HEK293 (cell line): ENCODE data around the gene SERPINA3.

Experiments
- CTCF ChIA-PET: fragments of 350-600 bp; formaldehyde crosslinking; extraction: SDS; loops from one replicate; lab custom pipeline; 2021; ENCODE audit warnings: antibody characterized with exemption; lab: Yijun Ruan, JAX
- POLR2A ChIA-PET: fragments of 300-600 bp; formaldehyde crosslinking; extraction: SDS; loops from one replicate; lab custom pipeline; 2020; ENCODE audit warnings: antibody characterized with exemption, inconsistent platforms; lab: Yijun Ruan, JAX
- H3K27ac ChIP-seq: fragments of 200-500 bp; sonication (Bioruptor generic); 2 replicates; pipeline ENCODE4 v1.5.1; 2014; ENCODE audit warnings: low read depth, low read length, control low read depth, inconsistent platforms; ENCODE audit errors: extremely low read depth
- H3K36me3 ChIP-seq, 2 experiments: fragments of 200-500 bp in 1 of 2; sonication (Bioruptor generic) in 1 of 2; 1 replicate in 1 of 2; 2 replicates in 1 of 2; pipeline ENCODE4 v1.5.1; 2014 to 2017; ENCODE audit warnings: inconsistent platforms in 2 of 2, low read length in 2 of 2; ENCODE audit not compliant: control insufficient read depth in 2 of 2, insufficient read depth in 1 of 2
- H3K4me1 ChIP-seq: fragments of 200-500 bp; sonication (Bioruptor generic); 2 replicates; pipeline ENCODE4 v1.5.1; 2014; ENCODE audit warnings: mild to moderate bottlenecking, low read length, inconsistent platforms; ENCODE audit not compliant: control insufficient read depth, insufficient read depth
- H3K4me3 ChIP-seq: 2 replicates; pipeline ENCODE4 v1.5.1; 2011; ENCODE audit warnings: low read depth, mild to moderate bottlenecking, control low read depth, low read length, moderate library complexity
- H3K9me3 ChIP-seq: fragments of 200-500 bp; sonication (Bioruptor generic); 2 replicates; pipeline ENCODE4 v1.5.1; 2014; ENCODE audit warnings: low read depth, low read length, inconsistent platforms; ENCODE audit not compliant: control insufficient read depth, insufficient read depth
- EGR2 ChIP-seq: fragments of 450-650 bp; formaldehyde crosslinking; IDR thresholded peaks from 2 replicates; pipeline ENCODE4 v1.5.1; 2016; ENCODE audit warnings: low read depth, missing biosample characterization, missing genetic modification characterization
- PRDM1 ChIP-seq: fragments of 450-650 bp; formaldehyde crosslinking; IDR thresholded peaks from 2 replicates; pipeline ENCODE4; 2016; ENCODE audit warnings: missing biosample characterization, missing genetic modification characterization
- TCF7L2 ChIP-seq: IDR thresholded peaks from 2 replicates; pipeline ENCODE4 v1.6.1; 2011; ENCODE audit warnings: low read depth, mild to moderate bottlenecking, inconsistent platforms, low read length, moderate library complexity, borderline replicate concordance
- TRIM28 ChIP-seq: IDR thresholded peaks from 2 replicates; pipeline ENCODE4 v1.6.1; 2011; ENCODE audit warnings: low read length, control low read depth, borderline replicate concordance
- YY1 ChIP-seq: fragments of 450-650 bp; formaldehyde crosslinking; IDR thresholded peaks from 2 replicates; pipeline ENCODE4 v1.5.1; 2018; ENCODE audit warnings: missing biosample characterization, missing genetic modification characterization
- YY2 ChIP-seq: fragments of 450-650 bp; formaldehyde crosslinking; IDR thresholded peaks from 2 replicates; pipeline ENCODE4 v1.5.1; 2016; ENCODE audit warnings: missing biosample characterization, missing genetic modification characterization
- ZBTB20 ChIP-seq: fragments of 450-650 bp; formaldehyde crosslinking; IDR thresholded peaks from 2 replicates; pipeline ENCODE4 v1.5.1; 2016; ENCODE audit warnings: missing biosample characterization, missing genetic modification characterization
- ZBTB48 ChIP-seq: fragments of 450-650 bp; formaldehyde crosslinking; IDR thresholded peaks from 2 replicates; pipeline ENCODE4 v1.5.1; 2016; ENCODE audit warnings: missing biosample characterization, missing genetic modification characterization
- ZIC2 ChIP-seq: fragments of 450-650 bp; formaldehyde crosslinking; IDR thresholded peaks from 2 replicates; pipeline ENCODE4 v1.5.1; 2016; ENCODE audit warnings: missing biosample characterization, missing genetic modification characterization
- ZNF146 ChIP-seq: fragments of 450-650 bp; formaldehyde crosslinking; IDR thresholded peaks from 2 replicates; pipeline ENCODE4 v1.5.1; 2016; ENCODE audit warnings: missing biosample characterization, missing genetic modification characterization
- ZNF2 ChIP-seq: fragments of 450-650 bp; formaldehyde crosslinking; IDR thresholded peaks from 2 replicates; pipeline ENCODE4 v1.5.1; 2016; ENCODE audit warnings: missing biosample characterization, missing genetic modification characterization
- ZNF366 ChIP-seq: fragments of 450-650 bp; formaldehyde crosslinking; conservative IDR thresholded peaks from 2 replicates; pipeline ENCODE4 v1.5.1; 2016; ENCODE audit warnings: missing biosample characterization, missing genetic modification characterization
- ZNF404 ChIP-seq: fragments of 450-650 bp; formaldehyde crosslinking; IDR thresholded peaks from 2 replicates; pipeline ENCODE4 v1.5.1; 2017; ENCODE audit warnings: missing biosample characterization, missing genetic modification characterization
- ZNF623 ChIP-seq: fragments of 450-650 bp; formaldehyde crosslinking; IDR thresholded peaks from 2 replicates; pipeline ENCODE4 v1.5.1; 2016; ENCODE audit warnings: missing biosample characterization, missing genetic modification characterization
- ZNF660 ChIP-seq: fragments of 450-650 bp; IDR thresholded peaks from 2 replicates; pipeline ENCODE4 v1.5.1; 2018; ENCODE audit warnings: missing biosample characterization, mild to moderate bottlenecking, missing genetic modification characterization
- TF ChIP-seq, protein P1 (sequence below): fragments of 450-650 bp; formaldehyde crosslinking; IDR thresholded peaks from 2 replicates; pipeline ENCODE4 v1.5.1; 2017; ENCODE audit warnings: missing biosample characterization, missing genetic modification characterization
- TF ChIP-seq, protein P2 (sequence below): fragments of 450-650 bp; formaldehyde crosslinking; IDR thresholded peaks from 2 replicates; pipeline ENCODE4 v1.5.1; 2016; ENCODE audit warnings: missing biosample characterization, missing genetic modification characterization
- TF ChIP-seq, protein P3 (sequence below): fragments of 450-650 bp; formaldehyde crosslinking; optimal IDR thresholded peaks from 2 replicates; pipeline ENCODE3; 2016; ENCODE audit warnings: missing biosample characterization, mild to moderate bottlenecking, missing genetic modification characterization
- TF ChIP-seq, protein P4 (sequence below): fragments of 450-650 bp; formaldehyde crosslinking; IDR thresholded peaks from 2 replicates; pipeline ENCODE4 v1.5.1; 2016; ENCODE audit warnings: missing biosample characterization, missing genetic modification characterization
- TF ChIP-seq, protein P5 (sequence below): fragments of 450-650 bp; formaldehyde crosslinking; IDR thresholded peaks from 2 replicates; pipeline ENCODE4 v1.5.1; 2016; ENCODE audit warnings: missing biosample characterization, missing genetic modification characterization

SERPINA3 gene

DNA sequence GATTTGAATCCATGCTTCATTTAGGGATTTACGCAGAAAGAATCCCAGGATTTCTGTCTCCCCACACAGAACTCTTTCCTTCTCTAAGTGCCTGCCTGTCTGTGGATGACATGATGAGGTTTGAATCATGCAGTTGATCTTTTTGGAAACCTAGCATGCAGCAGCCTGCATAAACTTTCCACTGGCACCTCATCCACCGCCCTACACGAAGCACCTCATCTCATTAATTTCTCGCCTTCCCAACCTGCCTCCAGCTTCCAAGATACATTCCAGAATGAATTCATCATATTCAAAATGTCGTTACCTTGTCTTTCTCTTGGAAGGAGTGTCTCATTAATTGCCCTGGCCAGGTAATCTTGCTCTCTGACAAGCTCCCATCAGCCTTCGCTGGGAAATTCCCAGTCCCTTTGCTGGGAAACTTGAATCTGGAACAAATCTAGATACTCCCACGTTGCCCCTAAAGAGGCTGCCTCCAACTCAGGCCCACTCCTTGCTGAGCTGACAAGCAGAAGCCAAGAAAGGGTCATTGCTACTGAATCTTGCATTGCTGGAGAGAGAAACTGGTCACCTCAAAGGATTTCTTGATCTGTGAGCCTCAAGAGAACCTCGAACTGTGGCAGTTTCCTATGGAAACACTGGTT is 48.2 kb downstream of the SERPINA3 start:
- Histone ChIP-seq H3K4me1 (no peaks in the 10 kb centered on the region), H3K9me3 (no peaks in the 10 kb centered on the region), H3K4me3 (no peak overlapping the region), H3K36me3 (no peaks in the 10 kb centered on the region), H3K27ac (no peak overlapping the region)
- CTCF ChIA-PET, result no interaction called here
- peak; percentile 18; the same call in 1 of the 2 replicates for TF ChIP-seq EGR2
- no peak for TF ChIP-seq ZBTB48
- TF ChIP-seq, protein P1, sequence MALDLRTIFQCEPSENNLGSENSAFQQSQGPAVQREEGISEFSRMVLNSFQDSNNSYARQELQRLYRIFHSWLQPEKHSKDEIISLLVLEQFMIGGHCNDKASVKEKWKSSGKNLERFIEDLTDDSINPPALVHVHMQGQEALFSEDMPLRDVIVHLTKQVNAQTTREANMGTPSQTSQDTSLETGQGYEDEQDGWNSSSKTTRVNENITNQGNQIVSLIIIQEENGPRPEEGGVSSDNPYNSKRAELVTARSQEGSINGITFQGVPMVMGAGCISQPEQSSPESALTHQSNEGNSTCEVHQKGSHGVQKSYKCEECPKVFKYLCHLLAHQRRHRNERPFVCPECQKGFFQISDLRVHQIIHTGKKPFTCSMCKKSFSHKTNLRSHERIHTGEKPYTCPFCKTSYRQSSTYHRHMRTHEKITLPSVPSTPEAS, result no peak
- POLR2A ChIA-PET, result no interaction called here

DNA sequence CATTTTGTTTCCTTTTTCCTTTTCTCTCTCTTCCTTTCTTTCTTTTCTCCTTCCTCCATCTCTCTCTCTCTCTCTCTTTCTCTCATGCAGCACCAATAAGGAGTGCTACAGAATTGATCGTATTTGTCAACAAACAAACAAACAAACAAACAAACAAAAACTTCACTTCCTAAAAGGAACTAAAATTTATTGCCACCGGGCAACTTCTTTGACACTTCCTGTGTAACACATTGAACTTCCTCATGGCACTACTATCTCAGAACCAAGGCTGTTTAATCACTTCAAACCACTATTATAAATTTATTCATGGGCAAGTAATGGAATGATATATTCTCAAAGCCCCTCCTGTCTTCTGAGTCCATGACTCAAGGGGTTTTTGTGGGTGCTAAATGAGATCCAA is 51.3 kb downstream of the SERPINA3 start:
- no peaks in the 10 kb centered on the region for H3K36me3 ChIP-seq
- TF ChIP-seq TRIM28 (no peak), ZBTB20 (tag by site-specific recombination) (no peak), ZNF366 (0 out of 2 replicates have a peak, but pooled peaks have one; percentile 21)
- no peaks in the 10 kb centered on the region for H3K4me1 ChIP-seq
- no peaks in the 10 kb centered on the region for H3K9me3 ChIP-seq
- H3K4me3 ChIP-seq, result no peak overlapping the region
- POLR2A ChIA-PET, result no interaction called here
- CTCF ChIA-PET, result no interaction called here
- H3K27ac ChIP-seq, result no peak overlapping the region

DNA sequence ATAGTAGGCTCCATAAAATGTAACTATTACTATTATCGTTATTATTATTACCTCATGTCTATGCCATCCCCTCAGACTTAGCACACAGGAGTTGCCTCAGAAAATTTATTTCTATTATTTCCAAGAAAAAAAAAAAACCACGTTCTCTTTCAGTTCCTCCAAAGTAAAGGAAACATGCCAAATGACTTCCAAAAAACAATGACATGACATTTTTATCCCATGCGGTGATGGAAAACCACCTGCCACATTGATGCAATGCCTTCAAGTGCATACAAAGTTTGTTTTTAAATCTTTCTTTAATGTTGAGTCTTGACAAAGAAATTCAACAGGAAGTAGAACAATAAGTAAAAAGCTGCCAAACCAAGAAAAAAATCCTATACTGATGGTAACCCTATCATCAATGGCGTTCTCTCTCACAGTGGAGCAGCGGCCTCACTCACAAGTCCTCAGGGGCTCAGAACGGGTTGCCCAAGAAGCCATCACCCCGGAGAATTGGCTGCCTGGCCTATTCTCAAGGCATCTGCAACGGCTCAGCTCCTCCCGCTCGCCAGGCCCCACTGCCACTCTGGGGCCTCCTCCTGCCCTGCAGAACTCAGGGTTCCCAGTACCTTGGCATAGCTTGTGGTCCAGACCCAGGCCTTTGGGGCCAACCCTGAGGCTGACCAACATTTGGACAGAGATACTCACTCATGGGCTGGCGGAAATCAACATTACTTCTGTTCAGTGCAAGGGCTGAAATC is 51.9 kb downstream of the SERPINA3 start:
- TF ChIP-seq, protein P2, sequence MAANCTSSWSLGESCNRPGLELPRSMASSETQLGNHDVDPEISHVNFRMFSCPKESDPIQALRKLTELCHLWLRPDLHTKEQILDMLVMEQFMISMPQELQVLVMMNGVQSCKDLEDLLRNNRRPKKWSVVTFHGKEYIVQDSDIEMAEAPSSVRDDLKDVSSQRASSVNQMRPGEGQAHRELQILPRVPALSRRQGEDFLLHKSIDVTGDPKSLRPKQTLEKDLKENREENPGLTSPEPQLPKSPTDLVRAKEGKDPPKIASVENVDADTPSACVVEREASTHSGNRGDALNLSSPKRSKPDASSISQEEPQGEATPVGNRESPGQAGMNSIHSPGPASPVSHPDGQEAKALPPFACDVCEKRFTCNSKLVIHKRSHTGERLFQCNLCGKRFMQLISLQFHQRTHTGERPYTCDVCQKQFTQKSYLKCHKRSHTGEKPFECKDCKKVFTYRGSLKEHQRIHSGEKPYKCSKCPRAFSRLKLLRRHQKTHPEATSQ (tag by site-specific recombination), result no peak
- no peak overlapping the region for H3K4me3 ChIP-seq
- H3K9me3 ChIP-seq, result no peaks in the 10 kb centered on the region
- no peaks in the 10 kb centered on the region for H3K4me1 ChIP-seq
- H3K36me3 ChIP-seq, result no peaks in the 10 kb centered on the region
- CTCF ChIA-PET, result no interaction called here
- POLR2A ChIA-PET, result no interaction called here
- H3K27ac ChIP-seq, result no peak overlapping the region

DNA sequence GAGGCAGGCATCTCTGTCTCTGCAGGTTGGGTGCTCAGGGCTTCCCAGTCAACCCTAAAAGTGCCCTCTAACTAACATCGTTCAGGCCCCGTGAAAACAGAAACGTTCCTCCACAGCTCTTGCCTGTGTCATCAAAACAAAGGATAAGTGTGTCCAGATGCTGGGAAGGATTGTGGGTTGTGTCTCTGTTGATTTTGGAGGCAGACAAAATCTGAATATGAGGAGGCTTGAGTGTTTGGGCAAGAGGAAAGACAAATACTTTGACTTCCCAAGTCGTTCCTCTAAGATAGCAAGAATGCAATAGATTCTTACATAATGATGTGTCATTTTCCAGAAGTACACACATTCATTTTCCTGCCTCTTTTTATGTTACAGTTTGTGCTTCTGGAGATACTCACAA is 52.9 kb downstream of the SERPINA3 start:
- Histone ChIP-seq H3K4me1 (no peaks in the 10 kb centered on the region), H3K27ac (no peak overlapping the region), H3K9me3 (no peaks in the 10 kb centered on the region), H3K36me3 (no peaks in the 10 kb centered on the region), H3K4me3 (no peak overlapping the region)
- CTCF ChIA-PET, result no interaction called here
- POLR2A ChIA-PET, result no interaction called here
- TF ChIP-seq ZNF146 (tag by site-specific recombination) (no peak), PRDM1 (tag by site-specific recombination) (no peak), ZNF660 (tag by site-specific recombination) (no peak), ZNF623 (tag by site-specific recombination) (no peak), ZNF404 (tag by site-specific recombination) (no peak), ZNF2 (tag by site-specific recombination) (no peak), YY2 (tag by site-specific recombination) (no peak), TCF7L2 (no peak), ZIC2 (tag by site-specific recombination) (no peak), ZBTB48 (no peak), YY1 (tag by site-specific recombination) (no peak)
- TF ChIP-seq, protein P3, sequence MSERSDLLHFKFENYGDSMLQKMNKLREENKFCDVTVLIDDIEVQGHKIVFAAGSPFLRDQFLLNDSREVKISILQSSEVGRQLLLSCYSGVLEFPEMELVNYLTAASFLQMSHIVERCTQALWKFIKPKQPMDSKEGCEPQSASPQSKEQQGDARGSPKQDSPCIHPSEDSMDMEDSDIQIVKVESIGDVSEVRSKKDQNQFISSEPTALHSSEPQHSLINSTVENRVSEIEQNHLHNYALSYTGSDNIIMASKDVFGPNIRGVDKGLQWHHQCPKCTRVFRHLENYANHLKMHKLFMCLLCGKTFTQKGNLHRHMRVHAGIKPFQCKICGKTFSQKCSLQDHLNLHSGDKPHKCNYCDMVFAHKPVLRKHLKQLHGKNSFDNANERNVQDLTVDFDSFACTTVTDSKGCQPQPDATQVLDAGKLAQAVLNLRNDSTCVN (tag by site-specific recombination), result no peak
- TF ChIP-seq, protein P4, sequence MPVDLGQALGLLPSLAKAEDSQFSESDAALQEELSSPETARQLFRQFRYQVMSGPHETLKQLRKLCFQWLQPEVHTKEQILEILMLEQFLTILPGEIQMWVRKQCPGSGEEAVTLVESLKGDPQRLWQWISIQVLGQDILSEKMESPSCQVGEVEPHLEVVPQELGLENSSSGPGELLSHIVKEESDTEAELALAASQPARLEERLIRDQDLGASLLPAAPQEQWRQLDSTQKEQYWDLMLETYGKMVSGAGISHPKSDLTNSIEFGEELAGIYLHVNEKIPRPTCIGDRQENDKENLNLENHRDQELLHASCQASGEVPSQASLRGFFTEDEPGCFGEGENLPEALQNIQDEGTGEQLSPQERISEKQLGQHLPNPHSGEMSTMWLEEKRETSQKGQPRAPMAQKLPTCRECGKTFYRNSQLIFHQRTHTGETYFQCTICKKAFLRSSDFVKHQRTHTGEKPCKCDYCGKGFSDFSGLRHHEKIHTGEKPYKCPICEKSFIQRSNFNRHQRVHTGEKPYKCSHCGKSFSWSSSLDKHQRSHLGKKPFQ (tag by site-specific recombination), result no peak
- TF ChIP-seq, protein P5, sequence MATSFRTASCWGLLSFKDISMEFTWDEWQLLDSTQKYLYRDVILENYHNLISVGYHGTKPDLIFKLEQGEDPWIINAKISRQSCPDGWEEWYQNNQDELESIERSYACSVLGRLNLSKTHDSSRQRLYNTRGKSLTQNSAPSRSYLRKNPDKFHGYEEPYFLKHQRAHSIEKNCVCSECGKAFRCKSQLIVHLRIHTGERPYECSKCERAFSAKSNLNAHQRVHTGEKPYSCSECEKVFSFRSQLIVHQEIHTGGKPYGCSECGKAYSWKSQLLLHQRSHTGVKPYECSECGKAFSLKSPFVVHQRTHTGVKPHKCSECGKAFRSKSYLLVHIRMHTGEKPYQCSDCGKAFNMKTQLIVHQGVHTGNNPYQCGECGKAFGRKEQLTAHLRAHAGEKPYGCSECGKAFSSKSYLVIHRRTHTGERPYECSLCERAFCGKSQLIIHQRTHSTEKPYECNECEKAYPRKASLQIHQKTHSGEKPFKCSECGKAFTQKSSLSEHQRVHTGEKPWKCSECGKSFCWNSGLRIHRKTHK (tag by site-specific recombination), result no peak
